K562 (cell line): ENCODE data around the gene SLC44A5. TPM values are rescaled to one million over a fixed set of nuclear protein-coding genes. Genes with fewer than 3 reads are reported as not detected.

Experiments used
- ATAC-seq: fragments of 200-7000 bp; cut with Tn5 transposase; 3 replicates; pipeline ENCODE4 v1.9.1; 2020; ENCODE audit warnings: moderate library complexity
- BruUV-seq: library from RNA; stranded (reverse); fragments of 400-500 nt; replicated peaks from 2 replicates; lab custom pipeline; 2021; lab: Mats Ljungman, UMichigan
- CTCF ChIA-PET: fragments of 300-600 bp; formaldehyde crosslinking; extraction: SDS; loops from one replicate; lab custom pipeline; 2021; ENCODE audit warnings: low intra/inter-chr PET ratio; lab: Yijun Ruan, JAX
- POLR2A ChIA-PET: fragments of 300-600, 350-650 bp; sonication (Branson Sonifier 250); formaldehyde crosslinking; extraction: SDS; loops from one replicate; lab custom pipeline; 2021; ENCODE audit warnings: antibody characterized with exemption, inconsistent platforms; lab: Yijun Ruan, JAX
- DNase-seq, 4 experiments: peaks; one replicate each; pipeline versions ENCODE4 v3.0.0 to v3.0.0-alpha.2; 2011 to 2018; ENCODE audit warnings: low spot score in 3 of 4, mixed read lengths in 3 of 4; ENCODE audit errors: extremely low read depth in 1 of 4
- FAIRE-seq: peaks from 2 replicates; lab custom pipeline; 2011; peaks lifted over from hg19 to GRCh38; lab: Jason Lieb, UNC
- H2AFZ ChIP-seq: 2 replicates; pipeline ENCODE4 v1.6.0; 2011; ENCODE audit warnings: low read depth, low read length, control low read depth, inconsistent platforms
- H3K27ac ChIP-seq: fragments of 200-600 bp; 3 replicates; pipeline ENCODE4 v1.8.0; 2011; ENCODE audit warnings: low read depth, mild to moderate bottlenecking, control low read depth, inconsistent platforms, low read length, moderate library complexity, mixed read lengths; ENCODE audit errors: extremely low read depth
- H3K27me3 ChIP-seq, 2 experiments: fragments of 300-600 bp in 1 of 2; 2 replicates in 1 of 2; 3 replicates in 1 of 2; pipeline versions ENCODE4 v1.6.0 to v1.8.0; 2011; ENCODE audit warnings: inconsistent platforms in 2 of 2, low read length in 2 of 2, mild to moderate bottlenecking in 1 of 2, mixed read lengths in 1 of 2, moderate library complexity in 1 of 2; ENCODE audit not compliant: control insufficient read depth in 2 of 2, insufficient read depth in 2 of 2
- H3K36me3 ChIP-seq: fragments of 300-600 bp; 3 replicates; pipeline ENCODE4 v1.8.0; 2011; ENCODE audit warnings: mild to moderate bottlenecking, low read length, inconsistent platforms; ENCODE audit not compliant: control insufficient read depth, insufficient read depth
- H3K4me1 ChIP-seq, 2 experiments: fragments of 200-600 bp in 1 of 2; replicated peaks in 1 of 2; 2 replicates in 1 of 2; 3 replicates in 1 of 2; pipeline versions ENCODE4 v1.5.1 to v1.8.0; 2011; ENCODE audit warnings: inconsistent platforms in 2 of 2, low read length in 2 of 2, mild to moderate bottlenecking in 1 of 2, mixed read lengths in 1 of 2, moderate library complexity in 1 of 2; ENCODE audit not compliant: control insufficient read depth in 2 of 2, insufficient read depth in 2 of 2
- H3K4me2 ChIP-seq: 2 replicates; pipeline ENCODE4 v1.6.1; 2011; ENCODE audit warnings: low read length, control low read depth, inconsistent platforms, mixed read lengths; ENCODE audit not compliant: insufficient read depth
- H3K4me3 ChIP-seq: fragments of 200-600 bp; sonication (generic), shearing (Covaris generic); 2 replicates; pipeline ENCODE4 v1.5.1; 2016; ENCODE audit warnings: control low read depth, inconsistent platforms
- H3K79me2 ChIP-seq: fragments of 200-600 bp; 3 replicates; pipeline ENCODE4 v1.8.0; 2011; ENCODE audit warnings: low read length, inconsistent platforms; ENCODE audit not compliant: control insufficient read depth, insufficient read depth
- H3K9ac ChIP-seq, 2 experiments: 2 replicates each; pipeline versions ENCODE4 v1.6.0 to v1.6.1; 2011; ENCODE audit warnings: low read depth in 2 of 2, low read length in 2 of 2, control low read depth in 1 of 2, inconsistent platforms in 1 of 2, mild to moderate bottlenecking in 1 of 2, mixed read lengths in 1 of 2; ENCODE audit not compliant: insufficient read depth in 1 of 2
- H3K9me1 ChIP-seq: one replicate; pipeline ENCODE4 v1.6.0; 2011; ENCODE audit warnings: inconsistent platforms, mild to moderate bottlenecking, low read length, moderate library complexity; ENCODE audit not compliant: control insufficient read depth, insufficient read depth
- H3K9me3 ChIP-seq: replicated peaks from 2 replicates; pipeline ENCODE4 v1.5.1; 2011; ENCODE audit warnings: low read depth, low read length, inconsistent platforms; ENCODE audit not compliant: control insufficient read depth, insufficient read depth
- H4K20me1 ChIP-seq: replicated peaks from 2 replicates; pipeline ENCODE4 v1.6.1; 2011; ENCODE audit warnings: low read length, inconsistent platforms, mixed read lengths; ENCODE audit not compliant: control insufficient read depth, insufficient read depth
- ATF3 ChIP-seq, 2 experiments: fragments of 450-650 bp in 1 of 2; sonication (generic) in 1 of 2; formaldehyde crosslinking in 1 of 2; IDR thresholded peaks in 1 of 2; conservative IDR thresholded peaks in 1 of 2; 2 replicates each; pipeline versions ENCODE4 v1.6.1 to v1.8.1; 2016 to 2023; ENCODE audit warnings: mild to moderate bottlenecking in 2 of 2, moderate library complexity in 2 of 2, inconsistent platforms in 1 of 2, missing genetic modification reagents in 1 of 2
- CBFA2T3 ChIP-seq: fragments of 450-650 bp; IDR thresholded peaks from 2 replicates; pipeline ENCODE4 v1.6.1; 2017
- MEIS2 ChIP-seq: fragments of 450-650 bp; IDR thresholded peaks from 2 replicates; pipeline ENCODE4 v1.6.1; 2014; ENCODE audit warnings: mild to moderate bottlenecking; ENCODE audit not compliant: partially characterized antibody
- RNF2 ChIP-seq: sonication (generic); IDR thresholded peaks from 2 replicates; pipeline ENCODE4 v1.6.1; 2016
- SMARCB1 ChIP-seq: IDR thresholded peaks from 2 replicates; pipeline ENCODE4 v1.6.1; 2011; ENCODE audit warnings: improper control_type of control experiment, low read depth; ENCODE audit not compliant: insufficient read length
- ZNF699 ChIP-seq: fragments of 250-450 bp; sonication (Bioruptor Pico); IDR thresholded peaks from 2 replicates; pipeline ENCODE4 v1.8.0; 2021; ENCODE audit warnings: mild to moderate bottlenecking, moderate library complexity; ENCODE audit not compliant: insufficient replicate concordance
- WGBS: fragments of 100-300 bp; shearing (Covaris generic); methylation state at CpG from one replicate; pipeline ENCODE4 v1.1.6; 2016; ENCODE audit warnings: low coverage, mixed read lengths; ENCODE audit not compliant: insufficient coverage; ENCODE audit errors: missing lambda C conversion rate; 5-methylcytosine and 5-hydroxymethylcytosine counted together
- in situ Hi-C: fragments of 300-500 bp; cut with MboI; formaldehyde crosslinking; loops from 4 replicates; pipeline ENCODE4 v1.15.0; 2018; ENCODE audit warnings: inconsistent platforms, mixed read lengths
- intact Hi-C: fragments of 100-400 bp; cut with micrococcal nuclease; formaldehyde crosslinking; loops from 2 replicates; pipeline ENCODE4 v1.14.2; 2022
- polyA plus RNA-seq, 8 experiments: library from polyadenylated mRNA; depleted of rRNA in 4 of 8; stranded (reverse) in 5 of 8; unstranded in 3 of 8; fragments of >200 nt; fragmentation: Nextera tagmentation in 2 of 8; fragmentation: Illumina TruSeq in 1 of 8; extraction: Ambion mirVana in 2 of 8; extraction: Trizol in 1 of 8; gene quantifications; 2 replicates each; pipeline versions ENCODE4 v1.2.1 to v1.2.3, GENCODE V29; 2011 to 2014; ENCODE audit warnings: inconsistent platforms in 1 of 8, missing spikeins in 1 of 8
- total RNA-seq, 7 experiments: library from RNA; depleted of rRNA in 6 of 7; stranded (reverse); fragments of >200 nt in 6 of 7; fragmentation: Illumina TruSeq in 2 of 7; extraction: Trizol in 2 of 7; gene quantifications; 2 replicates each; pipeline versions ENCODE4 v1.2.1 to v1.2.3, GENCODE V29; 2011 to 2021; ENCODE audit warnings: low replicate concordance in 1 of 7
- TF ChIP-seq, protein P1 (sequence below): fragments of 250-450 bp; sonication (Bioruptor Pico); IDR thresholded peaks from 2 replicates; pipeline ENCODE4 v1.8.0; 2021; ENCODE audit warnings: moderate library complexity, mild to moderate bottlenecking, inconsistent platforms

SLC44A5 gene
- total and polyA plus RNA-seq, 9 of the 15 experiments (the other 6 are each of a cell fraction or from before 2014, with no cell fraction given), result 1.2 to 10.1 (median 3.2) TPM

DNA sequence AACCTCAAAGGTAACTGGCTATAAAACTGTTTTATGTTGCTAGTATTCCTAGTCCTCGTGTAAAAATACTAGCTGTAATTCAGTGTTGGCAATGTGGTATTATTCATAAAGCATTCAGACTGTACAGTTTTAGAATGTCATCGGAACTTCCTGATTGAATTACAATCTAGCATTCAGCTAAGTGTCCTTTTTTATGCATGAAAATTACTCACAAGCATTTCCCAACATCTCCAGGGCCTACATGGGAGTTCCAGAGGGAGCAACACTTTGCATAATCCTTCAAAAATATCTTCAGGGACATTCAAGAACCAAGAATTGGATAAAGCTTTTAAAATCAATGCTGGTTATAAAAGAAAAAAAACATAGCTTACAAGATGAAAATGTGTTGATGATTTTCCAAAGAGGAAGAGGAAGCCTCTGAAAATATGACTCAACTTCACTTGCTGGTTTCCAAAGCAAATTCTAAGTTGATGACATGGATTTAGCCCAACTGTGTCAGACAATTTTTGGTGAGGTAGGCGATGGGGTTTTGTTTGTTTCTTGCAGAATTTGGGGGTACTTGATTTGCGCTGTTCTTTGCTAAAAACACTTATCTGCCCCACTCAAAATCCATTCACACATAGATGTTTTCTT, 137.8 kb downstream of the SLC44A5 start:
- no TSS peak for BruUV-seq
- peak in 1 of 4 experiments; percentile 12 for DNase-seq
- intact Hi-C loops (no loop called here), in situ Hi-C loops (no loop called here)
- Histone ChIP-seq H3K4me2 (peak overlapping the region; percentile 30; the same call in 1 of the 2 replicates), H3K27me3 (no peaks in the 10 kb centered on the region), H3K79me2 (no peaks in the 10 kb centered on the region), H4K20me1 (no peaks in the 10 kb centered on the region), H3K9ac (peak overlapping the region in 1 of 2 experiments; percentile 22; a peak in 1 of 4 replicates), H3K9me3 (no peaks in the 10 kb centered on the region), H3K27ac (peak overlapping the region; percentile 74), H3K4me1 (peaks cover 18 to 42% of the 10 kb centered on the region in 2 experiments), H2AFZ (peak overlapping the region; percentile 52), H3K36me3 (no peaks in the 10 kb centered on the region), H3K9me1 (no peaks in the 10 kb centered on the region), H3K4me3 (no peak overlapping the region)
- no peak for FAIRE-seq
- WGBS, result 39% methylated on average over 4 of the region's 4 CpGs
- ChIA-PET POLR2A (interaction anchor here (0.7 to 2.8 kb wide), 2 partner anchors 11 to 21 kb away, joined by 3 to 13 read pairs; no protein-coding TSS in a partner anchor), CTCF (no interaction called here)
- TF ChIP-seq CBFA2T3, result no peak
- peak; percentile 2 for TF ChIP-seq MEIS2
- TF ChIP-seq ZNF699, result no peak
- TF ChIP-seq RNF2, result no peak
- TF ChIP-seq, protein P1, sequence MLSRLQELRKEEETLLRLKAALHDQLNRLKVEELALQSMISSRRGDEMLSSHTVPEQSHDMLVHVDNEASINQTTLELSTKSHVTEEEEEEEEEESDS, result no peak
- TF ChIP-seq SMARCB1, result peak; percentile 3
- peak; percentile 27; the same call in 1 of the 2 replicates for TF ChIP-seq ATF3 (IDR thresholded peaks at IDR 0.05)
- TF ChIP-seq ATF3 (CRISPR knock-in tag; conservative IDR thresholded peaks at IDR 0.05), result no peak
- no peak for ATAC-seq
